Stimulated activated CD8-positive, alpha-beta memory T cell treated with anti-CD3 and anti-CD28 coated beads, Interleukin-7, amount 100 ng/mL, for 24 hours (primary cell): Measurements from ENCODE around the gene RTL10.
"Not testable (repeated sequence)": the region's sequence is repeated elsewhere in the genome, so short reads cannot be mapped to it uniquely, and the experiment has no call there.

Experiments
- DNase-seq: peaks from one replicate; pipeline ENCODE4 v3.0.0-alpha.2; 2020; ENCODE audit warnings: low read depth

The RTL10 gene

GRCh38 chr22:19843857-19844376 is 10.8 kb downstream of the RTL10 start:
- no peak for DNase-seq

- DNase-seq: no peak
Measured at GRCh38 chr22:19843107-19843856, 11.4 kb downstream of the RTL10 start.

DNA sequence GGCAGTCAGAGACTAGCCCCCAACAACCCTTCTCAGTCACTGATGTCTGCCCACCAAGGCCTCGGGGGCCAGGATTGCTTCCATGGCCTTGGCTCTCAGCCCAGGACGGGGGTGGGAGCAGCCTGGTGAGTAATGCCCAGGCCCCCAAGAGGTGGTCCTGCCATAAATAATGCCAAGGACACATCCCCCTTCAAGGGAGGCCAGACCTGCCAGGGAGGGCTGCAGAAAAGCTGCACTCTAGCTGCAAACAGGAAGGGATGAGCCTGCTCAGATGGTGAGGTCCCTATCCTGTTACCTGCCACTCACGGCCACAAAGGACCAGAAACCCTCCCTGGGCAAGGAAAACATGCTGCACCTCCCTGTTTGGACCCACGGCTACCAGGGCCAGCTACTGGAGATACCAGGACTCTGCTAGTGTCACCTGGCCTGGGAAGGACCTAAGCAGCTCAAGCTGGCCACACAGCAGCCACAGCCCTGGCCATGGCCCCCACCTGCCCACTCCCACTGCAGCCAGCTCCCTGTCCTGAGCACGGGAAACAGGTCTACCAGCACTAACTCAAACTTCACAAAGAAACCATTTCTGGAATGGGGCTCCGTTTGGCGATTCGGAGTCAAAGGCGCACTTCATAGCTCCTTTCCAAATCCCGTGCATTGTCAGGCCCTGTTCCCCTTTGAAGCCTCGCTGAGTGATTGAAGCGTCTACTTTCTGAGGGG is 12.1 kb downstream of the RTL10 start:
- no peak for DNase-seq

DNA sequence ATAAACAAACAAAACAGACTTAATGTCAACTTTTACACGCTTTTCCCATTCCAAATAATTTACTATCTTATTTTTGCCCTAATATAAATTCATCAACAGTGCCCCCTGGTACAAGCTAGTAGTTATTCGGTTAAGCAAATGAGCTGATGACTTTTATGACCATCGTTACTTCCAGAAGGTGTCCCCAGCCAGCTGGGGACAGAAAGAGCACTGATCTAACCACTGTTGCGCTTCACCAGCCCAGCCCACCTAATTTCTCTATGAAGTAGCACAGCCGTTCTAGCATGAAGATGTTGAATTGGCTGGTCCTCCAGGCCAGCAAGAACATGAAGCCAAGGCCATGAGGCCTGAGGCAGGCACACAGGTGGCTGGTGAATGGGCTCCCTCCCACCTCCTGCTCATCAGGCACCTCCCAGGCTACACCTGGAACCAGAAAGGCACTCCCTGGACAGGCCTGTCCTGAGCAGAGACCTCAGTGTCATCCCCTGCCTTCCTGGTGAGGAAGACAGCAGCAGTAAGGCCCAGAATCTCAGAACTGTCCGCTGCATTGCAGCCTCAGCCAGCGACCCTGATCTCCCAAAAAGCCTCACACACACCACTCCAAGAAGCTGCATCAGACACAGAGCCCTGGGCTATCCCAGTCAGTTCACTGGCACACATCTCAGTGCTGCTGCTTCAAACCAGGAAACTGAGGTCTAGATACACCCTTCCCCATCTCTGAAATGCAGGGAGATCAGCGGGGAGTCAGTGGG is 12.9 kb downstream of the RTL10 start:
- no peak for DNase-seq

DNA sequence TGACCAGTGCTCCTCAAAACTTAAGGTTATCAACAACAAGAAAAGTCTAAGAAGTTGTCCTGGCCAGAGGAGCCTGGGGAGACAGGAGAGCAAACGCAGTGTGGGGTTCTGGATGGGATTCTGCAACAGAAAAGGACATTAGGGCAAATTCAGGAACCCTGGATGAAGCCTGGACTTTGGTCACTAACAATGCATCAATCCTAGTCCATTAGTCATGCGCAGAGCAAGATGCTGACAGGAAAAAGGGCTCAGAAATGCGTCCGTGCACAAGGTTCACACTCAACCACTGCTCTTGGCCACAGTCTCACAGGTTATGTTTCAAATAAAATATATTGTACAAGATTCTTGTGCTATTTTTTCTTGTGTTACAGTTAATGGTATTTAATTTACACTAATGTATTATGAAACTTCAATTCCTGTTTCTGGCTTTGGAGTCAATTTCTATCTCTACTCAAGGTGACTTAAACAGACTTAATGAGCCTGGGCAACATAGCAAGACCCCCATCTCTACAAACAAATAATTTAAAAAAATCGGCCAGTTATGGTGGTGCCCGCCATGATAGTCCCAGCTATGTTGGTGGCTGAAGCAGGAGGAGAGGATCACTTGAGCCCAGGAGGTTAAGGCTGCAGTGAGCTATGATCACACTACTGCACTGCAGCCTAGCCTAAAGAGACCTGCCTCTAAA is 13.6 kb downstream of the RTL10 start:
- DNase-seq: no peak

DNA sequence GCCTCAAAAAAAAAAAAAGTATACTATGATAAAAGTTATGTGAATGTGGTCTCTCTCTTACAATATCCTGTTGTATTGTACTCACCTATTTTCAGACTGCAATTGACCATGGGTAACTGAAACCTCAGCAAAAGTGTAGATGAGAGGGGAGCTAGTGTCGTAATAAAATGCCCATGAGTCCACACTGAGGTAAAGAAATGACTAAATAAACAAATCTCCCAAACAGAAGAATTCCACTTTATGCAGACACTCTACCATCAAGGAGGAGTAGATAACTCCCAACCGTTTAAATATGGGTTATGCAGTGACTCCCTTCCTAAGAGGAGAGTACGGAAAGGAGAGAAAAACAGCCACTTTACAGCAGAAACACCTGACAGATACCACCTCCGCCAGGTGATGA is 14.6 kb downstream of the RTL10 start:
- no peak for DNase-seq

GRCh38 chr22:19837915-19838314 is 16.8 kb downstream of the RTL10 start:
- no peak for DNase-seq

- DNase-seq: no peak
Measured at GRCh38 chr22:19836512-19836911, 18.2 kb downstream of the RTL10 start.

DNA sequence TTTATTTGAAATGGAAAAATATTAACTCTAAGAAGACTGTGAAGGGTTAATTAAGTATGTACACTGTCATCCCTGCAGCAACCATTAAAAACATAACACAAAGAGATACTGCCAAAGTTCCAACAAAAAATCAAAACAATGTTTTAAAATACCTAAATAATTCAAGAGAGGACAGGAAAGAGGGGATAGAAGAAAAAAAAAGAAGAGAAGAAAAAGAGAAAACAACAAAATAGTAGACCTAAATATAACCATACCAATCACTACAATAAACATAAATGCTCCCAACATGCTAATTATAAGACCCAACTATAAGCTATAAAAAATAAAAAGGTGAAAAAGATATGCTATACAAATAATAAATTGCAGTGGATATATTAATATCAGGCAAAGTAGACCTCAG is 20.1 kb downstream of the RTL10 start:
- DNase-seq: no peak

DNA sequence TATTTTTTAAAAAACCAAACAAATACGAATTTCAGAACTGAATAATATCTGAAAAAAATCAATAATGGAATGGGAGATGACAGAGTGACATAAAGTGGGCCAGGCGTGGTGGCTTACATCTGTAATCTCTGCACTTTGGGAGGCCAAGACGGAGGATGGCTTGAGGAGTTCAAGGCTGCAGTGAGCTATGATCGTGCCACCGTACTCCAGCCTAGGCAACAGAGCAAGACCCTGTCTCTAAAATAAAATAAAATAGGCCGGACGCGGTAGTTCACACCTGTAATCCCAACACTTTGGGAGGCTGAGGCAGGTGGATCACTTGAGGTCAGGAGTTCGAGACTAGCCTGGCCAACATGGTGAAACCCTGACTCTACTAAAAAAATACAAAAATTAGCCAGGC is 21.3 kb downstream of the RTL10 start:
- DNase-seq: not testable (repeated sequence)

DNA sequence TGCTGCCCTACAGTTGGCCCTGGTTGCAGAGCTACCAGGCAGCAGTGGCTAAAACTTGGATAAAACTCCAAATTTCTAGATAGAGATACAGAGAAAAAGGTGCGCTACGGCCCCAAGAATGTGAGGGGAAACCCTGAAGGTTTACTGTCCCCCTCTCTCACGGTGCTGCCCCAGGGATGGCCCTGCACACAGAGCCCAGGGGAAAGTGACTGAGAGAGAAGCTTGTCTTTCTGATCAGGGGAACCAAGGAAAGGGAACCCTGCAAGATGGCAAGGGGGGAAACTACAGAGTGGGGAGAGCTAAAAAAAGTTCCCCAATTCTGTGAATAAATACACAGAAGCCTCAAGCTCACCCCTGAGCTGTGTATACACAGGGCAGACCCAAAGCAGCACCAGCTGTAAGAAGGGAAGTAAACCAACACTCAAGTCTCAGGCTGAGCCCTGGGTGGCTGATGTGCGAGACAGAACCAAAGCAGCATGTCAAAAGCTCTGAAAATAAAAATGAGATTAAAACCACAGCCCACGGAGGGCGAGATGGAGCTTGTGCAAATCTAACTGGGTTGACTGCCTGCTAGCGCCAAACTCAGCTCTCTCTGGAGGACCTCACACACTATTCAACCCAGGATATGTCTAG is 22.1 kb downstream of the RTL10 start:
- no peak for DNase-seq

DNA sequence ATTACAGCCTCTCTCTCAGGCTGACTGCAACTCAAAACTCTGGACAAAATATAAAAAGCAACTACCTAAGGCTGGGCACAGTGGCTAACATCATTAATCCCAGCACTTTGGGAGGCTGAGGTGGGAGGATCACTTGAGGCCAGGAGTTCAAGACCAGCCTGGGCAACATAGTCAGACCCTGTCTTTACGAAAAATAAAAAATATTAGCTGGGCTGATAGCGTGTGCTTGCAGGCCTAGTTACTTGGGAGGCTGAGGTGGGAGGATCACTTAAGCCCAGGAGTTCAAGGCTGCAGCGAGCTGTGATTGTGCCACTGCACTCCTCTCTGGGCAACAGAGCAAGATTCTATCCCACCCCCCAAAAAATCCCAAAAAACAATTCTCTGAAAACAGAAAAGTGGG is 22.7 kb downstream of the RTL10 start:
- not testable (repeated sequence) for DNase-seq

DNA sequence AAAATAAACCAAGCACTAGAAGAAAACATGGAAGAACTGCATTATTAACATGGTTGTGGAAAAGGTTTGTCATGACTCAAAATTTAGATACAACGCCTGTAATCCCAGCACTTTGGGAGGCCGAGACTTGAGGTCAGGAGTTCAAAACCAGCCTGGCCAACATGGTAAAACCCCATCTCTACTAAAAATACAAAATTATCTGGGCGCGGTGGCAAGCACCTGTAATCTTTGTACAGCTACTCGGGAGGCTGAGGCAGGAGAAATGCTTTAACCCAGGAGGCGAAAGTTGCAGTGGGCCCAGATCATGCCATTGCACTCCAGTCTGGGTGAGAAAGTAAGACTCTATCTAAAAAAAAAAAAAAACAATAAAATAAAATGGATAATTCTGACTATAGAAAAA is 23.7 kb downstream of the RTL10 start:
- no peak for DNase-seq

DNA sequence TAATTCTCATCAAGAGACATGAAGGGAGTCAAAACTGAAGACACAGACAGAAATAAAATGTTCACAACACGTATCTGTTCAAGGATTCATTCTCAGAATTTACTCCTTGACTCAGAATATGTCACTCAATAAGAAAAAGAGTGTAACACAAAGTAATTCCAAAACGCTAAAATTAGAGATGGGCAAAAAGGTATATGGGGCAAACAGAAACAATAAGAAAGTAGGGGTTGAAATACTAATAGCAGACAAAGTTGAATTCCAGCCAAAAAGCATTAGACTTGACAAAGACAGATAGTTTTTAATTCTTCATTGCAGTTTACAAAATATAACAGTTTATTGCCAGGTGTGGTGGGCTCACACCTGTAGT is 26.7 kb downstream of the RTL10 start:
- no peak for DNase-seq

GRCh38 chr22:19827341-19828034 is 27.2 kb downstream of the RTL10 start:
- DNase-seq: no peak

GRCh38 chr22:19826619-19826950 is 28.1 kb downstream of the RTL10 start:
- DNase-seq: no peak

- no peak for DNase-seq
Measured at GRCh38 chr22:19825904-19826618, 28.6 kb downstream of the RTL10 start.

DNA sequence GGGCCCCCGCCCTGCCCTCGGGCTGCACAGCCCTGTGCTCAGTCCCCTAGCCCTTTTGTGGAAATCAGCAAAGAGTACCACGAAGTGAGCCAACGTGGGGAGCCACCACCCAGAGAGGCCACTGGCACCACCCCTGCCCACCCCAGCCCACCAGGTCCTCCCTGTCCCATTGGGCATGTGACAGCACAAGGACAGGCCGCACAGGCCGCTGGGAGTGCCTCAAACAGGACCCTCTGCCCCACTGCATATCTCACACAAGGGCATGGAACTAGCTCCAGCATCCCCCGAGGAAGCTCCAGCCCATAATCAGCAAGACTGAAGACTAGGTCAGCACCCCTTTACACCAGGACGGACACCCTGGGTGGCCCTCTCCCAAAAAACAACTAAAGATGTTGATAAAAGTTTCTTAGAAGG is 29.7 kb downstream of the RTL10 start:
- DNase-seq: no peak

GRCh38 chr22:19824212-19824925 is 30.3 kb downstream of the RTL10 start:
- DNase-seq: no peak

GRCh38 chr22:19823902-19824211 is 30.8 kb downstream of the RTL10 start:
- no peak for DNase-seq
